RWPE2 (cell line): ENCODE data around the gene TEN1.

ENCODE experiments used
- ATAC-seq: fragments of 200-7000 bp; cut with Tn5 transposase; 3 replicates; pipeline ENCODE4 v1.9.1; 2021; ENCODE audit warnings: low read depth
- DNase-seq: peaks from one replicate; pipeline ENCODE4 v3.0.0-alpha.2; 2020; ENCODE audit warnings: low spot score
- H3K27ac ChIP-seq: fragments of 450-650 bp; 2 replicates; pipeline ENCODE4 v1.5.1; 2017; ENCODE audit warnings: mild to moderate bottlenecking; ENCODE audit not compliant: poor library complexity, severe bottlenecking
- H3K27me3 ChIP-seq: fragments of 250-450 bp; sonication (Bioruptor Pico); 2 replicates; pipeline ENCODE4 v1.5.1; 2021; ENCODE audit warnings: mild to moderate bottlenecking, moderate library complexity; ENCODE audit not compliant: insufficient read depth, poor library complexity, severe bottlenecking
- H3K36me3 ChIP-seq: fragments of 250-450 bp; sonication (Bioruptor Pico); 2 replicates; pipeline ENCODE4 v1.5.1; 2020; ENCODE audit warnings: low read depth, mild to moderate bottlenecking, moderate library complexity
- H3K4me1 ChIP-seq: fragments of 250-450 bp; sonication (Bioruptor Pico); 2 replicates; pipeline ENCODE4 v1.5.1; 2021; ENCODE audit warnings: mild to moderate bottlenecking, moderate library complexity; ENCODE audit not compliant: insufficient read depth, poor library complexity, severe bottlenecking
- H3K4me3 ChIP-seq: fragments of 250-450 bp; sonication (Bioruptor Pico); 2 replicates; pipeline ENCODE4 v1.5.1; 2021; ENCODE audit warnings: mild to moderate bottlenecking, moderate library complexity; ENCODE audit not compliant: severe bottlenecking
- H3K9me3 ChIP-seq: fragments of 250-450 bp; sonication (Bioruptor Pico); 2 replicates; pipeline ENCODE4 v1.5.1; 2021; ENCODE audit warnings: mild to moderate bottlenecking, moderate library complexity; ENCODE audit not compliant: severe bottlenecking
- TF ChIP-seq, protein P1 (sequence below): fragments of 450-650 bp; IDR thresholded peaks from one replicate; pipeline ENCODE4 v1.5.1; 2017; ENCODE audit warnings: mild to moderate bottlenecking, moderate library complexity; ENCODE audit not compliant: poor library complexity, severe bottlenecking

TEN1 gene

DNA sequence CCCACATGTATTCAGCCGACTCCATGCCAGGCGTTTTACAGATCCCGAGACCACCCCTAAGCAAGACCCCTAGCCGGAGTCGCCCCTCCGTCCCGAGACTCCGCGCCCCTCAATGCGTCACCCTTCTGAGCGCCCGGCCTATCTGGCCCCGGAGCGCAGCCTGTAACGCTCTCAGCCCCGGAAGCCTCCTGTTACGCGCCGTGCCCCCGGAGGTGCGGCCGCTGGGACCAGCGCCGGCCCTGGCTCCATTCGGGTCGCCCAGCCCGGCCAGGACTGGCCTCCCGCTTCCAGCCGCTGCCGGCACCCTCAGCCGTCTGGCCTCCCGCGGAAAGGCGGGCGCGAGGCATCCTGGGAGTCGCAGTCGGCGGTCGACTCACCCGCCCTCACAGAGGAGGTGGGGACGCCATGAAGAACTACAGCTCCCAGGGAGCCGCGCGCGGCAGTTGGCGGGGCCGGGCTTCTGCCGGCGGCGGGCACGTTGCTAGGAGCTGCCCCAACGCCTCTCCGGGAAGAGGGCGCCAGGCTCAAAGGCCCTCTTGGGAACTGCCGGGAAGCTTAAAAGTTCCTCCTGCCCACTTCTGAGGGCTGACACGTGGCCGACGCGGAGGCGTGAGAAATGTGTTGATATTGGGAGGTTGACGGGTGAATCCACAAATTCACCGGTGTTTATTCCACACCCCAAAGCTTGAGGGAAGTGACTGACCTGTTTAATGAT is 38.2 kb upstream of the TEN1 start, which contains the start of gene FBF1:
FBF1 (minus strand) TSS at position 316 of the 715 bp plus-strand sequence. CDS start 2,893 bp downstream, outside the sequence.
- Histone ChIP-seq H3K9me3 (no peaks in the 10 kb centered on the region), H3K36me3 (no peaks in the 10 kb centered on the region; the same call in 1 of the 2 replicates), H3K27me3 (no peaks in the 10 kb centered on the region), H3K4me3 (peak within 1 kb of the TSS; percentile 52), H3K4me1 (no peaks in the 10 kb centered on the region), H3K27ac (peak within 1 kb of the TSS; percentile 32)
- ATAC-seq (peak; percentile 99), DNase-seq (peak; percentile 97)
- TF ChIP-seq, protein P1, sequence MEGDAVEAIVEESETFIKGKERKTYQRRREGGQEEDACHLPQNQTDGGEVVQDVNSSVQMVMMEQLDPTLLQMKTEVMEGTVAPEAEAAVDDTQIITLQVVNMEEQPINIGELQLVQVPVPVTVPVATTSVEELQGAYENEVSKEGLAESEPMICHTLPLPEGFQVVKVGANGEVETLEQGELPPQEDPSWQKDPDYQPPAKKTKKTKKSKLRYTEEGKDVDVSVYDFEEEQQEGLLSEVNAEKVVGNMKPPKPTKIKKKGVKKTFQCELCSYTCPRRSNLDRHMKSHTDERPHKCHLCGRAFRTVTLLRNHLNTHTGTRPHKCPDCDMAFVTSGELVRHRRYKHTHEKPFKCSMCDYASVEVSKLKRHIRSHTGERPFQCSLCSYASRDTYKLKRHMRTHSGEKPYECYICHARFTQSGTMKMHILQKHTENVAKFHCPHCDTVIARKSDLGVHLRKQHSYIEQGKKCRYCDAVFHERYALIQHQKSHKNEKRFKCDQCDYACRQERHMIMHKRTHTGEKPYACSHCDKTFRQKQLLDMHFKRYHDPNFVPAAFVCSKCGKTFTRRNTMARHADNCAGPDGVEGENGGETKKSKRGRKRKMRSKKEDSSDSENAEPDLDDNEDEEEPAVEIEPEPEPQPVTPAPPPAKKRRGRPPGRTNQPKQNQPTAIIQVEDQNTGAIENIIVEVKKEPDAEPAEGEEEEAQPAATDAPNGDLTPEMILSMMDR: no peak

DNA sequence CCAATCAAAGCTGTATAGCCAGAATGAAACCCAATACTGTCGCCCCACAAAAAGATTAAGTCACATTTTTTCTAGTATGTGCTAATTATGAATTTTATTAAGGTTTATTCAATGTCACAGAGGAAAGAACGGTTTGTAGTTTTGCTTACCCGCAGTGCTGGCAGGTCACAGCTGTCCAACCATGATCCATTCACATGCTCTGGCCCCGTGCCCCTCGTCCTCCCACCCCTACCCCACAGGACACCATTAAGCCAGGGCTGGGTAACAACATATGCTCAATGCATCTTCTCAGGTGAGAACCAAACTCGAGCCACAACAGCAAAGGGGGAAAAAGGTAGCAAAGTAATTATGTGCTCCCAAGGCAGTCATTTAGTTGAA is 37.6 kb upstream of the TEN1 start:
- H3K27me3 ChIP-seq: no peaks in the 10 kb centered on the region
- TF ChIP-seq, protein P1: no peak
- H3K4me3 ChIP-seq: peak overlapping the region; percentile 52
- no peak overlapping the region for H3K27ac ChIP-seq
- DNase-seq: no peak
- no peaks in the 10 kb centered on the region; the same call in 1 of the 2 replicates for H3K36me3 ChIP-seq
- no peaks in the 10 kb centered on the region for H3K4me1 ChIP-seq
- ATAC-seq: no peak
- no peaks in the 10 kb centered on the region for H3K9me3 ChIP-seq

DNA sequence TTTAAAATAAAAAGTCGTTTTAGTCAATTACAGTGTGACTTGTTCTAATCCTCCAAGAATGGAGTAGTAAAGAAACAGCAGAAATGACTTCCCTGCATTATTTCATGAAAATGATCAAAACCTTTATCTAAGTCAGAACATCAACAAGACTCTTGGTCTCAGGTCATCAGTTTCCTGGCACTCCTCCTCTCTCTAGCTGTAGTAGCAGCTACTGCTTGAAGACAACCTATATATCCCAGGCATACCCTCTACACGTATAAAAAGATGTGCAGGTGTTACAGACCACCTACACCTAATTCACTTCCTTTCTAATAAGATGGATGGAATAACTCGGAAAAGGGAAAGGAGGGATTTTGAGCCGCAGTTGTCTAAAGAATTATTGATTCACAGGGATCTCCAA is 36.6 kb upstream of the TEN1 start:
- no peaks in the 10 kb centered on the region for H3K4me1 ChIP-seq
- no peaks in the 10 kb centered on the region for H3K27me3 ChIP-seq
- DNase-seq: no peak
- TF ChIP-seq, protein P1: no peak
- no peak for ATAC-seq
- no peaks in the 10 kb centered on the region; the same call in 1 of the 2 replicates for H3K36me3 ChIP-seq
- no peak overlapping the region for H3K27ac ChIP-seq
- no peak overlapping the region for H3K4me3 ChIP-seq
- H3K9me3 ChIP-seq: no peaks in the 10 kb centered on the region

DNA sequence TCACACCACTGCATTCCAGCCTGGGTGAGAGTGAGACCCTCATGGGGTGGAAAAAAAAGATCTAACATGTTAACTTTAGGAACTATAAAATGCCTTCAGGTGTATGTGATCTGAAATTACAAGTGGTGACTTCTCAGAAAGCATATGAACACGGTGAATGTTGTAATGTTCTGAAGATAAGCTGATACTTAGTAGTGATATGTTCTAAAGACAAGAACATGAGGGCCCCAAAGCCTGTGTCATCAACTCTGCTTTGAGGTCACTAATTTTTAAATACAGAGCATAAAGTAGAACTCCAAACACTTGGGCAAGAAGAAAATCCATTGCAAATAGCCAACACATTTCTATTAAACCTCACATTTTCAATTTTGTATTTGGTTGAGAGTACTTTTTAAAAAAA is 35.5 kb upstream of the TEN1 start:
- H3K27me3 ChIP-seq: no peaks in the 10 kb centered on the region
- H3K36me3 ChIP-seq: peaks cover 7% of the 10 kb centered on the region
- no peaks in the 10 kb centered on the region for H3K4me1 ChIP-seq
- no peak for DNase-seq
- H3K4me3 ChIP-seq: no peak overlapping the region
- H3K27ac ChIP-seq: no peak overlapping the region
- TF ChIP-seq, protein P1: no peak
- ATAC-seq: no peak
- no peaks in the 10 kb centered on the region for H3K9me3 ChIP-seq

DNA sequence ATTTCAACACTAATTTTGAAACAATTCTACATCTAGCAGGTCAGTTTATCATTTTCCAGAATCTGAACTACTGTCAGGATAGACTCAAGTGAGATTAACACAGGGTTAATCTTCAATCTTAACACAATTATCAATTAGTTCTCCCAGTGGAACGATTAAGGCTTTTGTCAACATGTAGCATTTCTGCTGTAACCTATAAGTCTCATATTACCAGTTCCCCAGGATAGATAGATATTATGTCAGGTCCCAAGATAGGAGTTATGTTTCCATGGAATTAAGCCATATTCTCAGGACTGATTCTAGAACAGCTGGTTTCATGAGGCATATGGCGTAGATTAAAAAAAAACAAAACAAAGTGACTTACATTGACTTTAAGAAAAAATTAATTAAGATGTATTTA is 33.8 kb upstream of the TEN1 start:
- H3K36me3 ChIP-seq: peaks cover 20% of the 10 kb centered on the region

More for the DNA sequence above, 33.8 kb upstream of the TEN1 start:
- TF ChIP-seq, protein P1: no peak
- H3K27ac ChIP-seq: no peak overlapping the region
- ATAC-seq (no peak), DNase-seq (no peak)
- no peaks in the 10 kb centered on the region for H3K9me3 ChIP-seq
- H3K4me3 ChIP-seq: no peak overlapping the region
- no peaks in the 10 kb centered on the region for H3K4me1 ChIP-seq
- no peaks in the 10 kb centered on the region for H3K27me3 ChIP-seq
